ENCODE measurements around the gene ORAI3. TPM values are rescaled to one million over a fixed set of nuclear protein-coding genes. Genes with fewer than 3 reads are reported as not detected.

Gene ORAI3
- total RNA-seq, 2 experiments from 2014 or later, result 7.6 to 10.9 TPM

GRCh38 chr16:30992931-30993816, 44.3 kb downstream of the ORAI3 start:
- intact Hi-C loops (cut with micrococcal nuclease), result no loop called here
- Mint-ChIP-seq H3K4me3 (no peak overlapping the region), H3K4me1 (ENCODE audit: low read depth) (peaks cover 13% of the 10 kb centered on the region), H3K9me3 (no peaks in the 10 kb centered on the region), H3K27ac (no peak overlapping the region), H3K36me3 (ENCODE audit: low read depth) (no peaks in the 10 kb centered on the region), H3K27me3 (no peaks in the 10 kb centered on the region)
- TF ChIP-seq, protein P1, sequence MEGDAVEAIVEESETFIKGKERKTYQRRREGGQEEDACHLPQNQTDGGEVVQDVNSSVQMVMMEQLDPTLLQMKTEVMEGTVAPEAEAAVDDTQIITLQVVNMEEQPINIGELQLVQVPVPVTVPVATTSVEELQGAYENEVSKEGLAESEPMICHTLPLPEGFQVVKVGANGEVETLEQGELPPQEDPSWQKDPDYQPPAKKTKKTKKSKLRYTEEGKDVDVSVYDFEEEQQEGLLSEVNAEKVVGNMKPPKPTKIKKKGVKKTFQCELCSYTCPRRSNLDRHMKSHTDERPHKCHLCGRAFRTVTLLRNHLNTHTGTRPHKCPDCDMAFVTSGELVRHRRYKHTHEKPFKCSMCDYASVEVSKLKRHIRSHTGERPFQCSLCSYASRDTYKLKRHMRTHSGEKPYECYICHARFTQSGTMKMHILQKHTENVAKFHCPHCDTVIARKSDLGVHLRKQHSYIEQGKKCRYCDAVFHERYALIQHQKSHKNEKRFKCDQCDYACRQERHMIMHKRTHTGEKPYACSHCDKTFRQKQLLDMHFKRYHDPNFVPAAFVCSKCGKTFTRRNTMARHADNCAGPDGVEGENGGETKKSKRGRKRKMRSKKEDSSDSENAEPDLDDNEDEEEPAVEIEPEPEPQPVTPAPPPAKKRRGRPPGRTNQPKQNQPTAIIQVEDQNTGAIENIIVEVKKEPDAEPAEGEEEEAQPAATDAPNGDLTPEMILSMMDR (IDR thresholded peaks at IDR 0.05), result no peak
- DNase-seq (no peak), ATAC-seq (no peak)
- CTCF ChIA-PET, result interaction anchor here (1.6 to 2.3 kb wide), 2 partner anchors 8 to 10 kb away, joined by 9 to 16 read pairs; partner anchors contain the start of gene HSD3B7
- POLR2A ChIA-PET, result interaction anchor here (0.7 kb wide), 1 partner anchor 70 kb away, joined by 3 read pairs; no protein-coding TSS in a partner anchor

- H3K9me3 Mint-ChIP-seq, result no peaks in the 10 kb centered on the region
- H3K27me3 Mint-ChIP-seq, result no peaks in the 10 kb centered on the region
- POLR2A ChIA-PET, result interaction anchor here (1.0 to 1.2 kb wide), 2 partner anchors 13 to 24 kb away, joined by 3 to 5 read pairs; no protein-coding TSS in a partner anchor
Observed at GRCh38 chr16:30995927-30996323, 47.1 kb downstream of the ORAI3 start.

GRCh38 chr16:30996324-30996984, 47.6 kb downstream of the ORAI3 start:
- ChIA-PET CTCF (interaction anchor here (1.0 to 1.3 kb wide), 4 partner anchors 12 to 152 kb away, joined by 4 to 6 read pairs (median 4); partner anchors contain the start of gene HSD3B7), POLR2A (interaction anchor here (1.0 to 1.4 kb wide), 3 partner anchors 12 to 78 kb away, joined by 3 to 5 read pairs (median 5); partner anchors contain the start of genes ZNF646 and ZNF668)

More at GRCh38 chr16:30995927-30996323, 47.1 kb downstream of the ORAI3 start:
- intact Hi-C loops (cut with micrococcal nuclease), result no loop called here
- Mint-ChIP-seq H3K4me1 (ENCODE audit: low read depth) (peaks cover 13% of the 10 kb centered on the region), H3K27ac (no peak overlapping the region), H3K36me3 (ENCODE audit: low read depth) (no peaks in the 10 kb centered on the region), H3K4me3 (peak overlapping the region; percentile 78)
- TF ChIP-seq, protein P1 (IDR thresholded peaks at IDR 0.05), result no peak
- CTCF ChIA-PET, result interaction anchor here (1.3 kb wide), 1 partner anchor 11 kb away, joined by 5 read pairs; the partner anchor contains the start of gene HSD3B7
- DNase-seq, result no peak
- ATAC-seq, result no peak

GRCh38 chr16:30996985-30997724, 48.3 kb downstream of the ORAI3 start:
- no peaks in the 10 kb centered on the region for H3K27me3 Mint-ChIP-seq
- no peaks in the 10 kb centered on the region for H3K36me3 Mint-ChIP-seq (ENCODE audit: low read depth)
- H3K27ac Mint-ChIP-seq, result peak overlapping the region; percentile 39
- ChIA-PET POLR2A (interaction anchor here (1.0 to 1.4 kb wide), 3 partner anchors 12 to 77 kb away, joined by 3 to 5 read pairs (median 5); partner anchors contain the start of genes ZNF646 and ZNF668), CTCF (interaction anchor here (0.7 to 1.3 kb wide), 4 partner anchors 9 to 153 kb away, joined by 3 to 6 read pairs (median 4); partner anchors contain the start of gene HSD3B7)
- DNase-seq (peak; percentile 89), ATAC-seq (peak; percentile 98)
- TF ChIP-seq, protein P1 (IDR thresholded peaks at IDR 0.05), result no peak
- no peaks in the 10 kb centered on the region for H3K9me3 Mint-ChIP-seq
- H3K4me1 Mint-ChIP-seq (ENCODE audit: low read depth), result peaks cover 13% of the 10 kb centered on the region
- intact Hi-C loops (cut with micrococcal nuclease), result no loop called here
- H3K4me3 Mint-ChIP-seq, result peak overlapping the region; percentile 78

More at GRCh38 chr16:30996324-30996984, 47.6 kb downstream of the ORAI3 start:
- no peak for DNase-seq
- intact Hi-C loops (cut with micrococcal nuclease), result no loop called here
- Mint-ChIP-seq H3K4me1 (ENCODE audit: low read depth) (peaks cover 13% of the 10 kb centered on the region), H3K27me3 (no peaks in the 10 kb centered on the region), H3K4me3 (peak overlapping the region; percentile 78), H3K36me3 (ENCODE audit: low read depth) (no peaks in the 10 kb centered on the region), H3K9me3 (no peaks in the 10 kb centered on the region), H3K27ac (peak overlapping the region; percentile 39)
- TF ChIP-seq, protein P1 (IDR thresholded peaks at IDR 0.05), result no peak
- ATAC-seq, result no peak
